Testis (tissue), 3 donors: ENCODE results near the gene FAM20B. TPM values are rescaled to one million over a fixed set of nuclear protein-coding genes. Genes with fewer than 3 reads are reported as not detected.

Source experiments
- DNase-seq: peaks from one replicate; pipeline ENCODE4 v3.0.0-alpha.2; 2019
- H3K27ac ChIP-seq, 2 donors: fragments of 200-600 bp; sonication (generic); one replicate each; pipeline ENCODE4 v1.5.1; 2019
- H3K27me3 ChIP-seq: fragments of 200-600 bp; sonication (generic); one replicate; pipeline ENCODE4 v1.5.1; 2019
- H3K36me3 ChIP-seq: fragments of 200-600 bp; sonication (generic); one replicate; pipeline ENCODE4 v1.5.1; 2017; ENCODE audit warnings: low read depth; ENCODE audit errors: missing control alignments
- H3K4me1 ChIP-seq: fragments of 200-600 bp; sonication (generic); one replicate; pipeline ENCODE4 v1.5.1; 2019
- H3K4me3 ChIP-seq, 2 donors: fragments of 200-600 bp; sonication (generic); one replicate each; pipeline ENCODE4 v1.5.1; 2017 to 2019
- H3K9me3 ChIP-seq: fragments of 200-600 bp; sonication (generic); one replicate; pipeline ENCODE4 v1.5.1; 2017
- POLR2A ChIP-seq: fragments of 450-650 bp; IDR thresholded peaks from one replicate; pipeline ENCODE4 v1.6.1; 2017; ENCODE audit warnings: antibody characterized with exemption, mild to moderate bottlenecking, moderate library complexity
- WGBS, 2 donors: methylation state at CpG; one replicate each; pipeline ENCODE4 v1.1.5; 2018; 5-methylcytosine and 5-hydroxymethylcytosine counted together
- intact Hi-C: fragments of 100-400 bp; cut with DNase I; formaldehyde crosslinking; loops from one replicate; pipeline ENCODE4 v1.15.1; 2023; ENCODE audit warnings: low total_unique reads
- polyA plus RNA-seq: library from polyadenylated mRNA; stranded (reverse); fragments of 350-450 nt; fragmentation: Illumina TruSeq; extraction: RNeasy Lipid Tissue Mini Kit (QIAGEN cat#74804); gene quantifications from one replicate; pipeline ENCODE4 v1.2.3, GENCODE V29; 2014; ENCODE audit warnings: low read depth, low replicate concordance; ENCODE audit not compliant: insufficient read depth
- total RNA-seq, 2 donors: library from RNA; depleted of rRNA; stranded (reverse); fragments of >200 nt; gene quantifications; one replicate each; pipeline ENCODE4 v1.2.3, GENCODE V29; 2016
- TF ChIP-seq, protein P1 (sequence below), 3 experiments: fragments of 450-650 bp in 2 of 3; fragments of 200-600 bp in 1 of 3; sonication (generic) in 1 of 3; IDR thresholded peaks; one replicate each; pipeline ENCODE4 v1.5.1; 2016 to 2019; ENCODE audit warnings: antibody characterized with exemption in 3 of 3, mild to moderate bottlenecking in 2 of 3, moderate library complexity in 1 of 3

Gene FAM20B
- total and polyA plus RNA-seq, 3 donors from 2014 or later, result 16.8 to 22.3 (median 20.1) TPM

DNA sequence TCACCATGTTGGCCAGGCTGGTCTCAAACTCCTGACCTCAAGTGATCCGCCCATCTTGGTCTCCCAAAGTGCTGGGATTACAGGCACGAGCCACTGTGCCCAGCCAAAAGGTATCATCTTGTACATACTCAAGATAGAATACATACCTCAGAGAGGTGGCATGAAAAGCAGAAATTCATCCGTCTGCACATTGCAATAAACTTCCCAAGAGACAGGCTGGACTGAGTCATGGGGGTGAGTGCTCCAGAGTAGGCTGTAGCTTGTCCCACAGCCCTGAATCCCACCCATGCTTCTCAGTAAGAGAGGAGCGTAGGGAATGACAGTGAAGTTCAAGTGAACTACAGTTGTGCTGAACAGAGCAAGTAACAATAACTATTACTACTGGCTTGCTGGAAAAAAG is 75.9 kb downstream of the FAM20B start:
- Histone ChIP-seq H3K36me3 (no peaks in the 10 kb centered on the region), H3K27ac (no peak overlapping the region), H3K9me3 (no peaks in the 10 kb centered on the region), H3K27me3 (no peaks in the 10 kb centered on the region), H3K4me1 (no peaks in the 10 kb centered on the region), H3K4me3 (no peak overlapping the region)
- WGBS, 2 donors, result 86 to 96% methylated on average over 4 of the region's 4 CpGs
- TF ChIP-seq, protein P1, sequence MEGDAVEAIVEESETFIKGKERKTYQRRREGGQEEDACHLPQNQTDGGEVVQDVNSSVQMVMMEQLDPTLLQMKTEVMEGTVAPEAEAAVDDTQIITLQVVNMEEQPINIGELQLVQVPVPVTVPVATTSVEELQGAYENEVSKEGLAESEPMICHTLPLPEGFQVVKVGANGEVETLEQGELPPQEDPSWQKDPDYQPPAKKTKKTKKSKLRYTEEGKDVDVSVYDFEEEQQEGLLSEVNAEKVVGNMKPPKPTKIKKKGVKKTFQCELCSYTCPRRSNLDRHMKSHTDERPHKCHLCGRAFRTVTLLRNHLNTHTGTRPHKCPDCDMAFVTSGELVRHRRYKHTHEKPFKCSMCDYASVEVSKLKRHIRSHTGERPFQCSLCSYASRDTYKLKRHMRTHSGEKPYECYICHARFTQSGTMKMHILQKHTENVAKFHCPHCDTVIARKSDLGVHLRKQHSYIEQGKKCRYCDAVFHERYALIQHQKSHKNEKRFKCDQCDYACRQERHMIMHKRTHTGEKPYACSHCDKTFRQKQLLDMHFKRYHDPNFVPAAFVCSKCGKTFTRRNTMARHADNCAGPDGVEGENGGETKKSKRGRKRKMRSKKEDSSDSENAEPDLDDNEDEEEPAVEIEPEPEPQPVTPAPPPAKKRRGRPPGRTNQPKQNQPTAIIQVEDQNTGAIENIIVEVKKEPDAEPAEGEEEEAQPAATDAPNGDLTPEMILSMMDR (IDR thresholded peaks at IDR 0.05), result no peak
- no peak for TF ChIP-seq POLR2A
- no peak for DNase-seq
- intact Hi-C loops, result no loop called here

DNA sequence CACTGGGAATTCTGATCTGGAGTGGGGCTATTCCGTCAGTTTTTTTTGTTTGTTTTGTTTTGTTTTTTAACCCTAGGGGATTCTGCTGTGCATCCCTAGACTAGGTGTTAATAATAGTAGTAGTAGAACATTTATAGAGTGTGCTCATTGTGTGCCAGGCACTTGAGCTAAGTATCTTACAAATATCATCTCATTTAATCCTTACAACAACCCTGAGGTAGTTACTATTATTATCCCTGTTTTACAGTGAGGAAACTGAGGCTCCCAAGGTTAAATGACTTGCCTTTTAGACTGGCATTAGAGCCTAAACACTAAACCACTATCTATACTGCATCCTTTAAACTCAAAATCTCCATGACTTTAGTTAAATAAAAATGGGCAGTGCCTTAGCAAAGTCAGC is 78.3 kb downstream of the FAM20B start:
- Histone ChIP-seq H3K4me3 (no peak overlapping the region), H3K36me3 (no peaks in the 10 kb centered on the region), H3K4me1 (no peaks in the 10 kb centered on the region), H3K27ac (no peak overlapping the region), H3K27me3 (no peaks in the 10 kb centered on the region), H3K9me3 (no peaks in the 10 kb centered on the region)
- DNase-seq, result no peak
- TF ChIP-seq, protein P1 (IDR thresholded peaks at IDR 0.05), result no peak
- intact Hi-C loops, result no loop called here
- WGBS, 2 donors, result 86 to 87% methylated on average over 1 of the region's 1 CpG

DNA sequence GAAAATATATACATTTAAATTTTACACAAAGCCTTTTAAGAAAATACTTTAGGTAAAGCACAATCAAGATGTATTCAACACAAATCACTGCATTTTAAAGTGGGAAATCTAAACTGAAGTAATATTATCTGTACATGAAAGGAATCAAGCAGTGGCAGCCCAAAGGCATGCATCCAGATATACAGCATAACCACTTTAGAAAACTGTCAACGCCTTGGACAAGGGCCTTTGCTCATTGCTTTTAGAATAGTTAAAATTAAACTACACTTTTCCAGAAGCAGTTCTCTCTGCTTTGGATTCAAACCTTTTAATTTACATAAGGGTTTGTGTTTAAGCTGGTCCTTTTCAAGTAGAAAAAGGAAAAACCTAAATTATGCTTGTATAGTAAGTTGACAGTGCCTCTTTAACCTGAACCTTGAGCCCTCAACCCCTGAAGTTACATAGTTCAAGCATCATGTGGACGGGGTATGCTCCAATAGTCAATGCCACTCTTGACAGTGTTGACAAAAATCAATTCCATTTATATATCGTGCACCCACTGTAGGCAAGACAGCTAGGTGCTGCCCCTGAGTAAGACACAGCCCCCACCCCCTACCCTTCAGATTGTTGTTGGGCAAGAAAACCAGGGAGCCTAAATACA is 79.0 kb downstream of the FAM20B start:
- intact Hi-C loops, result no loop called here
- no peaks in the 10 kb centered on the region for H3K36me3 ChIP-seq
- no peaks in the 10 kb centered on the region for H3K4me1 ChIP-seq
- no peak overlapping the region for H3K27ac ChIP-seq
- H3K4me3 ChIP-seq, result no peak overlapping the region
- no peaks in the 10 kb centered on the region for H3K9me3 ChIP-seq
- no peaks in the 10 kb centered on the region for H3K27me3 ChIP-seq
- no peak for TF ChIP-seq POLR2A
- TF ChIP-seq, protein P1 (IDR thresholded peaks at IDR 0.05), result no peak
- DNase-seq, result no peak
- WGBS, 2 donors, result 88 to 96% methylated on average over 3 of the region's 3 CpGs

DNA sequence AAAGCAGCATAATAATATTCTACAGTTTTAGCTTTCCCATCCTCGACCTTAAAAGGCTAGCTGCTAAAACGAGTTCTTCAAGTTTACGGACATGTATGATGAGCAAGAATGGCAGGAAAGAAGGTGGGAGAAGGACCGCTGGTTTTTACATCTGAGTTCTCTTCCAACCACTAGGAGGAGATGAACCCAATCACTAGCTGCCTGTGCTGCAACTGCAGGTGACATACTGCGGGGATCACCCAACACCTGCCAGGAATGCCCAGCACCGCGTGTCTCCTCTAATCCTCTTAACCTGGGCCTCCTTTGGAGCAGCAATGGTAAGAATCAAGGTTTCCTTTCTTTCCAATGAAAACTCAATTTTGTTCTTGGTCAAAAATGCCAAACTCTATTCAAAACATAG is 79.7 kb downstream of the FAM20B start:
- no peak for TF ChIP-seq POLR2A
- TF ChIP-seq, protein P1 (IDR thresholded peaks at IDR 0.05), result no peak
- H3K36me3 ChIP-seq, result no peaks in the 10 kb centered on the region
- intact Hi-C loops, result no loop called here
- no peak overlapping the region for H3K4me3 ChIP-seq
- no peak overlapping the region for H3K27ac ChIP-seq
- no peaks in the 10 kb centered on the region for H3K9me3 ChIP-seq
- DNase-seq, result no peak
- WGBS, 2 donors, result 80% methylated on average over 7 of the region's 7 CpGs
- no peaks in the 10 kb centered on the region for H3K27me3 ChIP-seq
- no peaks in the 10 kb centered on the region for H3K4me1 ChIP-seq
